Measurements from ENCODE around the gene CCDC190. TPM values are rescaled to one million over a fixed set of nuclear protein-coding genes. Genes with fewer than 3 reads are reported as not detected.
A peak's percentile ranks its signal among the peaks of the same experiment; 100 is the strongest.

CCDC190 gene
- total and polyA plus RNA-seq, 2 of the 4 experiments (the other 2 are of a cell fraction), result 0.10 to 0.36 TPM

- TF ChIP-seq MXI1 (IDR thresholded peaks at IDR 0.05; ENCODE audit: borderline replicate concordance, low read depth, low read length), result no peak
- TF ChIP-seq RCOR1 (IDR thresholded peaks at IDR 0.05; ENCODE audit: insufficient replicate concordance, low read length), result no peak
- peak; percentile 72 for TF ChIP-seq CEBPB (IDR thresholded peaks at IDR 0.05; ENCODE audit: low read depth, low read length)
Observed at GRCh38 chr1:162905174-162906158, 44.5 kb upstream of the CCDC190 start (continued).

- Histone ChIP-seq H3K9ac (ENCODE audit: low read depth, low read length) (no peak overlapping the region), H3K4ac (ENCODE audit: low read depth, low read length) (peak overlapping the region; percentile 82), H2AK5ac (ENCODE audit: low read depth, low read length) (peak overlapping the region; percentile 81), H3K4me1 (ENCODE audit: control insufficient read depth, insufficient read depth, low read length) (peaks cover 11% of the 10 kb centered on the region), H3K18ac (ENCODE audit: low read depth, low read length) (peak overlapping the region; percentile 55), H4K8ac (ENCODE audit: low read depth in 2 of 2, low read length in 2 of 2) (peak overlapping the region in 1 of 2 experiments; percentile 23; a peak in 3 of 4 replicates), H2BK120ac (ENCODE audit: low read depth, low read length) (peak overlapping the region; percentile 78), H3K4me2 (ENCODE audit: low read depth, low read length) (no peak overlapping the region), H3K23ac (ENCODE audit: low read depth, low read length) (peak overlapping the region; percentile 54; the same call in 1 of the 2 replicates), H3K27ac (ENCODE audit: insufficient read depth, low read length) (no peak overlapping the region), H3K9me3 (ENCODE audit: control insufficient read depth, insufficient read depth, low read length) (no peaks in the 10 kb centered on the region), H2AK9ac (replicated peaks; ENCODE audit: low read depth, low read length, poor library complexity) (peak overlapping the region; percentile 38), H2BK15ac (ENCODE audit: low read depth, low read length) (peak overlapping the region; percentile 37; the same call in 2 of the 3 replicates), H3K56ac (ENCODE audit: extremely low read depth, insufficient read depth, low read length) (no peak overlapping the region), H3K9me1 (ENCODE audit: insufficient read depth, low read length) (peaks cover 14% of the 10 kb centered on the region), H3K27me3 (ENCODE audit: control insufficient read depth, insufficient read depth, low read length) (no peaks in the 10 kb centered on the region), H3K4me3 (ENCODE audit: insufficient read depth, low read depth, low read length) (no peak overlapping the region), H4K20me1 (ENCODE audit: insufficient read depth, low read length) (no peaks in the 10 kb centered on the region), H3K36me3 (ENCODE audit: control insufficient read depth, insufficient read depth, low read length) (no peaks in the 10 kb centered on the region), H2BK5ac (ENCODE audit: low read depth, low read length, poor library complexity, severe bottlenecking) (peak overlapping the region; percentile 15), H4K5ac (ENCODE audit: low read depth, low read length) (peak overlapping the region; percentile 44), H2BK20ac (ENCODE audit: low read depth, low read length) (peak overlapping the region; percentile 75), H3K79me1 (ENCODE audit: low read depth in 1 of 2, low read length in 2 of 2) (no peaks in the 10 kb centered on the region), H2AFZ (replicated peaks; ENCODE audit: low read length, poor library complexity) (peak overlapping the region; percentile 4), H4K91ac (ENCODE audit: insufficient read depth, low read depth, low read length) (peak overlapping the region; percentile 53), H3K14ac (replicated peaks; ENCODE audit: low read depth, low read length) (peak overlapping the region; percentile 80)
- BruUV-seq (replicated peaks), result no TSS peak
- dilution Hi-C loops (cut with HindIII; ENCODE audit: low sequenced_read_pairs, unreplicated experiment), result no loop called here
- ChIA-PET POLR2A (ENCODE audit: unreplicated experiment) (no interaction called here), CTCF (interaction anchor here (1.0 kb wide), 1 partner anchor 12 kb away, joined by 4 read pairs; no protein-coding TSS in a partner anchor)
- intact Hi-C loops (cut with micrococcal nuclease), result no loop called here
- DNase-seq, result no peak
- no peak for ATAC-seq (ENCODE audit: low read depth)
- WGBS, 2 experiments (ENCODE audit: extremely low coverage in 2 of 2, insufficient read length in 1 of 2), result 40% methylated on average over 1 of the region's 4 CpGs; no CpG with 5 or more reads in 1 of the 2 experiments
- TF ChIP-seq MAZ (IDR thresholded peaks at IDR 0.05; ENCODE audit: borderline replicate concordance, low read depth, low read length) (no peak), RAD21 (IDR thresholded peaks at IDR 0.05; ENCODE audit: low read length) (no peak), CEBPB (IDR thresholded peaks at IDR 0.05; ENCODE audit: low read depth, low read length) (no peak), RFX5 (IDR thresholded peaks at IDR 0.05; ENCODE audit: low read depth, low read length) (no peak), FOS (IDR thresholded peaks at IDR 0.05; ENCODE audit: low read depth, low read length) (no peak), MXI1 (IDR thresholded peaks at IDR 0.05; ENCODE audit: borderline replicate concordance, low read depth, low read length) (no peak), CHD1 (IDR thresholded peaks at IDR 0.05; ENCODE audit: low read depth, low read length) (no peak)
- TF ChIP-seq, protein P1, sequence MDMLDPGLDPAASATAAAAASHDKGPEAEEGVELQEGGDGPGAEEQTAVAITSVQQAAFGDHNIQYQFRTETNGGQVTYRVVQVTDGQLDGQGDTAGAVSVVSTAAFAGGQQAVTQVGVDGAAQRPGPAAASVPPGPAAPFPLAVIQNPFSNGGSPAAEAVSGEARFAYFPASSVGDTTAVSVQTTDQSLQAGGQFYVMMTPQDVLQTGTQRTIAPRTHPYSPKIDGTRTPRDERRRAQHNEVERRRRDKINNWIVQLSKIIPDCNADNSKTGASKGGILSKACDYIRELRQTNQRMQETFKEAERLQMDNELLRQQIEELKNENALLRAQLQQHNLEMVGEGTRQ (IDR thresholded peaks at IDR 0.05; ENCODE audit: low read depth, low read length), result no peak
- in situ Hi-C loops (cut with MboI; ENCODE audit: low sequenced_read_pairs), result no loop called here
Observed at GRCh38 chr1:162904579-162904978, 43.6 kb upstream of the CCDC190 start.

Data from IMR-90 (cell line).